Upper lobe of left lung (tissue), 4 donors: ENCODE results near the gene SCCPDH.

Experiments used
- CTCF ChIP-seq, 6 experiments: fragments of 450-650 bp in 4 of 6; fragments of 200-600 bp in 2 of 6; sonication (generic) in 2 of 6; IDR thresholded peaks; one replicate each; pipeline ENCODE4 v1.5.1; 2016 to 2019; ENCODE audit warnings: antibody characterized with exemption in 6 of 6
- EP300 ChIP-seq, 4 donors: sonication (generic); formaldehyde crosslinking; IDR thresholded peaks; one replicate each; pipeline ENCODE4 v1.5.1; 2017; ENCODE audit warnings: antibody characterized with exemption in 4 of 4, control low read depth in 2 of 4
- POLR2A ChIP-seq, 4 donors: fragments of 450-650 bp; IDR thresholded peaks; one replicate each; pipeline ENCODE4 v1.5.1; 2016 to 2017; ENCODE audit warnings: antibody characterized with exemption in 4 of 4, mild to moderate bottlenecking in 2 of 4

- no peak for TF ChIP-seq POLR2A (IDR thresholded peaks at IDR 0.05)
- no peak for TF ChIP-seq EP300 (IDR thresholded peaks at IDR 0.05)
- no peak for TF ChIP-seq CTCF (IDR thresholded peaks at IDR 0.05)
These were observed 44.4 kb upstream of the SCCPDH start for GRCh38 chr1:246679794-246680177.
